Activated CD4-positive, alpha-beta T cell treated with anti-CD3 and anti-CD28 coated beads, Interleukin-2, amount 50 U/mL, for 24 hours (primary cell): ENCODE data around the gene PACRG.
"Not testable (repeated sequence)": the region's sequence is repeated elsewhere in the genome, so short reads cannot be mapped to it uniquely, and the experiment has no call there.

Experiments used
- DNase-seq, 2 donors: peaks; one replicate each; pipeline ENCODE4 v3.0.0-alpha.2; 2020; ENCODE audit warnings: low read depth in 1 of 2, low spot score in 1 of 2

The PACRG gene

DNA sequence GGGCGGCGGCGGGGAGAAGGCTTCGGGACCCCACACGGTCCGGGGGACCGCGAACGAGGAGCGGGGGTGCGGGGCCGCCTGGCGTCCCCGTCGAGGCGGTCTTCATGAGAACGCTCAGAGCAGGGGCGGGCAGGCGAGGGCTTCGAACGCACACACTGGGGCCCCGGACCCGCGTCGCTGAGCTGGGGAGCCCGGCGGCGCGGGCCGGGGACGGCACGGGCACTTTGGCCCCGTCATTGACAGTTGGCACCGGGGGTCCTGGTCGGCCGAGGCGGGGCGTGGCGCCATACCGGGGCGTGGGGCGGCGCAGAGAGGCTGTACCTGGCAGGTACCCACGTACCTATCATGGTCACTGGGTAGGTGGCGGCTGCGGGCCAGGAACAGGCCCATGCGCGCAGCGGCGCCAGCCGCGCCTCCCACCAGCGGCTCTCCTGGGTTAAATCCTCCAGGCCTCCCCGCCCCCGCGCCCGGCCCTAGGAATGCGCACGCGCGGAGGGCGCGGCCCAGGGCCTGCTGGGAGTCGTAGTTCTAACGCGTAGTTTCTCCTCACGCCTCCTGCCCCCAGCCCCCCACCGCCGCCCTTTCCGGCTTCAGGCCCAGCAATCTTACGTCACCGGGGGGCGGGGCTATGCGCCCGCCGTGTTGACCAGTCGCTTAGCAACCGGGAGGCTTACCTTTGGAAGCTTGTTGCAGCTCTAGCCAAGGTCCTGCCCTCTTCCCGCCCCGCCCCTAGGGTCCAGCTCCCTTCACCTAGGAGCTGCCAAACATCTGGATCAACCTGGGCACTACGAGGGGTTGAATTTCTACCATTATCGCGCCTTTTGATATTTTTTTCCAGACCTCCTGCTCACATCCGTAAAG, at the start of gene PACRG, which contains the start of gene PRKN:
Gene PACRG (plus strand): TSS at position 653 of the 861 bp plus-strand sequence.
Gene PRKN (minus strand): TSS at position 445 of the 861 bp plus-strand sequence.
- peak; percentile 91 to 96 for DNase-seq

- not testable (repeated sequence) for DNase-seq
Measured at GRCh38 chr6:162678896-162679295, 48.9 kb upstream of the PACRG start.

- no peak for DNase-seq
Measured at GRCh38 chr6:162679681-162680080, 48.1 kb upstream of the PACRG start.

- no peak for DNase-seq
Measured at GRCh38 chr6:162680367-162680766, 47.4 kb upstream of the PACRG start.

GRCh38 chr6:162680871-162681270, 46.9 kb upstream of the PACRG start:
- no peak for DNase-seq

- no peak for DNase-seq
Measured at GRCh38 chr6:162681447-162681846, 46.3 kb upstream of the PACRG start.

GRCh38 chr6:162683135-162683534, 44.6 kb upstream of the PACRG start:
- DNase-seq = no peak

- DNase-seq = no peak
Measured at GRCh38 chr6:162684052-162684451, 43.7 kb upstream of the PACRG start.

- DNase-seq = no peak
Measured at GRCh38 chr6:162684961-162685360, 42.8 kb upstream of the PACRG start.

DNA sequence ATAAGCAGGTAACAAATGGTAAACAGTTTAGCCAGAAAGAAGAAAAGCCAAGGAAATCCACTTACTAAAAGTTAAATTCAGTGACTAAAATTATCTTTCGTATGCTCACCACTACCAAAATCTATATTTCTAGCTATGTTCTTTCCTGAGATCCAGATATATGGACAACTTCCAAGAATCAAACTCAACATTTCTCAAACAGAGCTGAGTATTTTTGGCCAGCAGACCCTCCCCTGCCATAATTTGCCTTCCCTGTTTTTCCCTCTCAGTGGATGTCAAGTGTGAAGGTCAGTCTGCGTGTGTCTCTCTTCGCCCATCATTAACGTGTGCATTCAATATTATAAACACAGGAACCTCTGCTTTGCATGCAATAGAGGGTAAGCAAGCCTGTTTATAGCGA, 42.2 kb upstream of the PACRG start:
- DNase-seq = no peak

DNA sequence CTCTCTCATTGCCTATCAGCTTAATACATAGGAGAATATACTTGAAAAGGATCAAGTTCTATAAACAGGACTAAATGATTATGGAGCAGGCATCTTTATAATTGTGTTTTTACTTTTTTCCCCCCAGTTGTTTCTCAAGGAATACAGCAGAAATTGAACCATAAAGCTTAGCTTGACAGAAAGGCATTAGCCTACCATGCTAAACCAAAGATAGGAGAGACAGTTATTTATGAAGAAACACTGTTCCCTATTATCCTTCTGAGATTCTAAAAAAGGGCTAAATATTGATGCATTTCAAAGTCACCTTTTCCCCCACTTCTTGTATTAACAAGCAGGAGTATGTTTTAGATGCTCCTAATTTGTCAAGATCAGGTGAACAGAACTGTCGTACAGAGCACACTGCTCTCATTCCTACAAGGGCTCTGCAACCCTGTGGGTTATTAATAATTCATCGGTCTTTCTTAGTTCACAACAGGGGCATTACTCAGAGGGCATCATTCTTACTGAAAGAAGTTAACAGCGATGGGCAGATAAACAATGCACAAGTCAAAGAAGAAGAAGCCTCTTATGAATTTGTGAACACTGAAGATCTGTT, 38.9 kb upstream of the PACRG start:
- no peak for DNase-seq

DNA sequence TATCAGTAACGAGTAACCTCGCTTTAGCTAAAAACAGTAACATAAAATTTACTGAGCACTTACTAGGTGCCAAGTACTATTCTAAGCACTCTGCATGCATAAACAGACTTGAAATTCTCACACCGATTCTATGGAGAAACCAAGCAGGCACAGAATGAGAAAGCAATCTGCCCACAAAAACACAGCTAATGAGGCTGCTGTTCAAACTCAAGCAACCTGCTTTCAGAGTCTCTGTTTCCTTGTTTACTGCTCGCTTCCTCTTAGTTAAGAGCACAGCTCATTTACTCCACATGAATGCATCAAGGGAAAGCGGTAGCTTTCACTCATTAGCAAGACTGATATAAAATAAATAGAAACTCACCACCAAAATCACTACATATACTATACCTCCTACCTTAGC, 37.6 kb upstream of the PACRG start:
- no peak for DNase-seq

- no peak for DNase-seq
Measured at GRCh38 chr6:162697872-162698403, 29.8 kb upstream of the PACRG start.

GRCh38 chr6:162698440-162698839, 29.3 kb upstream of the PACRG start:
- DNase-seq = no peak

DNA sequence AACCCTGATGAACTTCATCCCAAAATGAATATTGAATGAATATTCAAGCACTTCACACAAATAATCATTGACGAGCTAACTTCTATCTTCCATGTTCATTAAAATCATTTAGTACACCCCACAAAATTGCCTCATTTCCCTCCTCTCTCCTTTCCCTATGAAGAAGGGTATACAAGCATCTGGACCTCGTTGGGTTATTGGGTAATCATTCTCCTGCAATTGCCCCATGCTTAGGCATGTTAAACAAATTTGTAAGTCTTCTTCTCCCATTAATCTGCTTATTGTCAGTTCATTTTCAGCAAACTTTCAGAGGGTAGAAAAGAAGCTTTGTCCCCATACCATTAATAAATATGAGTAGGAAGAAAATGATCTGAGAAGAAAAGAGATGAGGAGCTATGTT, 27.8 kb upstream of the PACRG start:
- no peak for DNase-seq

- no peak for DNase-seq
Measured at GRCh38 chr6:162700966-162701365, 26.8 kb upstream of the PACRG start.

DNA sequence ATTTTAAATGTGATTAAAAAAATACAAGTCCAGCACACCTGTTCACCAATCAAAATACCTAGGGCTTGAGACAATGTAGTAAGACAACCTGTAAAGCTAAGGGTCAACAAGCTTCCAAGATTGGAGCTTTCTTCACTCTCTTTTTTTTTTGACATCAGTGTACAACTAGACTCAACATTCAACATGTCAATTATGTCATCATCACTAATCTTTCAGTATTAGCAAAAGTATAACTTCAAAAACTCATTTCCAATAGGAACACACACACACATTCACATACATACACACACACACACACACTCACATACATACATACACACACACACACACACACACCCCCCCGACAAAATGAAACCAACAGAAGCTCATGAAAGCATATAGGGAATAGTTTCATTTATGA, 26.2 kb upstream of the PACRG start:
- DNase-seq = no peak

- no peak for DNase-seq
Measured at GRCh38 chr6:162702446-162702845, 25.3 kb upstream of the PACRG start.

GRCh38 chr6:162704001-162704400, 23.8 kb upstream of the PACRG start:
- no peak for DNase-seq

GRCh38 chr6:162705736-162706135, 22.0 kb upstream of the PACRG start:
- DNase-seq = no peak

DNA sequence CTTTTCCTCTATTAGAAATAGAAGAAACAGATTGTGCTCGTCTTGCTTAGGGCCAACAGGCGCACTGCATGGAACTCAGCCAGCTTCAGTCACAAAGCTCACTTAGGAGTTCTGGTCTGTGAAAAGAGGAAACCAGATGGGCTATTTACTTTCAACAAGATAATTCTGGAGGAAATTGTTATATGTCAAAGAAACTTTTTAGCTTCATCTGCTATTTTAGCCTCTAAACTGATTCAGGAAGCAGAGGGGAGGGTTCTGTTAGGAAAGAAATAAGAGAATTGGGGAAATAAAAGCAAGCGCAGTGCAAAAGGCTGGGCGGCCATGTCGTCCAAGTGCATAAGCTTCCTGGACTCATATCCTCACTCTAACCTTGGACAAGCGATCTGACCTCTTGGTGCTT, 21.5 kb upstream of the PACRG start:
- DNase-seq = no peak

- DNase-seq = no peak
Measured at GRCh38 chr6:162708971-162709370, 18.8 kb upstream of the PACRG start.
